Esophagus squamous epithelium (tissue), 5 donors: ENCODE measurements around the gene ST7. TPM values are rescaled to one million over a fixed set of nuclear protein-coding genes. Genes with fewer than 3 reads are reported as not detected.
A peak's percentile ranks its signal among the peaks of the same experiment; 100 is the strongest.

Source experiments
- DNase-seq: peaks from one replicate; lab custom pipeline; 2025; lab: John Stamatoyannopoulos, UW
- H3K27ac ChIP-seq, 4 donors: fragments of 200-600 bp; sonication (generic); one replicate each; pipeline ENCODE4 v1.5.1; 2016 to 2019; ENCODE audit warnings: mild to moderate bottlenecking in 1 of 4
- H3K27me3 ChIP-seq, 4 donors: fragments of 200-600 bp; sonication (generic); 1 replicate in 3 of 4; 2 replicates in 1 of 4; pipeline versions ENCODE4 v1.5.1 to v1.6.0; 2017 to 2021; ENCODE audit warnings: antibody characterized with exemption in 1 of 4
- H3K36me3 ChIP-seq, 3 donors: fragments of 200-600 bp; sonication (generic); one replicate each; pipeline ENCODE4 v1.5.1; 2016 to 2019
- H3K4me1 ChIP-seq, 3 donors: fragments of 200-600 bp; sonication (generic); one replicate each; pipeline ENCODE4 v1.5.1; 2017 to 2019
- H3K4me3 ChIP-seq, 4 donors: fragments of 200-600 bp; sonication (generic); 1 replicate in 3 of 4; 2 replicates in 1 of 4; pipeline ENCODE4 v1.5.1; 2016 to 2019; ENCODE audit warnings: mild to moderate bottlenecking in 2 of 4, moderate library complexity in 1 of 4
- H3K9me3 ChIP-seq, 3 donors: fragments of 200-600 bp; sonication (generic); one replicate each; pipeline ENCODE4 v1.5.1; 2016 to 2019
- CTCF ChIP-seq, 6 experiments: fragments of 450-650 bp in 4 of 6; fragments of 200-600 bp in 2 of 6; sonication (generic) in 2 of 6; IDR thresholded peaks; one replicate each; pipeline ENCODE4 v1.5.1; 2016 to 2019; ENCODE audit warnings: antibody characterized with exemption in 6 of 6, mild to moderate bottlenecking in 4 of 6, moderate library complexity in 4 of 6
- POLR2A ChIP-seq, 4 donors: fragments of 450-650 bp; IDR thresholded peaks; one replicate each; pipeline ENCODE4 v1.6.1; 2017; ENCODE audit warnings: antibody characterized with exemption in 4 of 4, mild to moderate bottlenecking in 4 of 4, moderate library complexity in 3 of 4
- WGBS, 2 donors: methylation state at CpG; one replicate each; pipeline ENCODE4 v1.1.5; 2018; 5-methylcytosine and 5-hydroxymethylcytosine counted together
- intact Hi-C: fragments of 100-400 bp; cut with DNase I; formaldehyde crosslinking; loops from one replicate; pipeline ENCODE4 v1.15.0; 2022
- total RNA-seq, 4 donors: library from RNA; depleted of rRNA; stranded (reverse); fragments of >200 nt; gene quantifications; one replicate each; pipeline ENCODE4 v1.1.0, GENCODE V29; 2016
- donor health status: DM: yes; HTN: yes; CAD: no.

ST7 gene
- total RNA-seq, 4 donors from 2014 or later, result 12.9 to 18.0 (median 15.3) TPM

- no peak for DNase-seq
- intact Hi-C loops, result no loop called here
- TF ChIP-seq CTCF (IDR thresholded peaks at IDR 0.05), result no peak
- no peak for TF ChIP-seq POLR2A (IDR thresholded peaks at IDR 0.05)
- Histone ChIP-seq H3K4me3 (no peak overlapping the region), H3K4me1 (no peaks in the 10 kb centered on the region), H3K27ac (no peak overlapping the region), H3K36me3 (peaks cover 0 to 3% (median 0%) of the 10 kb centered on the region in 3 donors), H3K9me3 (no peaks in the 10 kb centered on the region), H3K27me3 (no peaks in the 10 kb centered on the region)
- WGBS, 2 donors, result 86 to 89% methylated on average over 1 of the region's 1 CpG
Observed at GRCh38 chr7:116978006-116978405, 24.7 kb downstream of the ST7 start.

DNA sequence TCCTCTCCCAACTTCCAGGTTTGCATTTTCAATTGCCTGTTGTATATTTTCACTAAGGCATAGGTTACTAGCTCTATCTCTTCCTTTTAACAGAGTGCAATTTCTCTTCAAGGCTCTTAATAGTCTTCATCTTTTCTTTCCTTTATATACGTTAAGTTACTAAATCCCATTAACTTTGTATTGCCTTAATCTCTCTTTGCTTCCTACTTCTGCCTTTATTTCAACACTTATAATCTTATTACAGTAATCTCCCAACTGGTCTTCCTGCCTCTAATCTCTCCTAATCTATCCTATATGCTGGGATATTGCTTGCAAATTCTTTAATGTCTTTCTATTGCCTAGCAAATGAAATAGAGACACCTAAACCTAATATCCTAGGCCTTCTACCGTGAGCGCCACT is 26.1 kb downstream of the ST7 start:
- intact Hi-C loops, result no loop called here
- no peak for TF ChIP-seq CTCF (IDR thresholded peaks at IDR 0.05)
- TF ChIP-seq POLR2A (IDR thresholded peaks at IDR 0.05), result no peak
- Histone ChIP-seq H3K4me3 (no peak overlapping the region), H3K36me3 (no peaks in the 10 kb centered on the region), H3K27me3 (no peaks in the 10 kb centered on the region), H3K4me1 (no peaks in the 10 kb centered on the region), H3K27ac (no peak overlapping the region), H3K9me3 (no peaks in the 10 kb centered on the region)
- DNase-seq, result no peak
- WGBS, 2 donors, result 82 to 88% methylated on average over 3 of the region's 3 CpGs

DNA sequence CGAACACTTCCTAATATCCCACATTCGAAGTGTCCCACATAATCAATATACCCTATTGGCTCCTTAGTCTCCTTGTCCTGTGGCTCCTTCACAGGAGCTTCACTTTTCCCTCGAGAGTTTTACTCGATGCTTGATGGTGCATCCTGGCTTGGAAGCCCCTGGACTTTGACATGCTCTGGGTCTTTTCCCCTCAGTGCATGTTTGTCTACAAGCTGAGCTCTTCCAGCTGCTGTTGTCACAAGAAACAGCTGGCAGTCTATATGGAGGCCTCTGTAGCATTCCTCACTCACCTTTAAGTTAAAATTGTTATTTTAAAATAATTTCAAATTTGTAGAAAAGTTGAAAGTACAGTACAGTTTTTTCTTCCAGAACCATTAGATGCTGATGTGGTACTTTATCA is 27.1 kb downstream of the ST7 start:
- Histone ChIP-seq H3K9me3 (no peaks in the 10 kb centered on the region), H3K4me1 (no peaks in the 10 kb centered on the region), H3K27me3 (no peaks in the 10 kb centered on the region), H3K4me3 (no peak overlapping the region), H3K36me3 (no peaks in the 10 kb centered on the region), H3K27ac (no peak overlapping the region)
- 59 to 72% methylated on average over 4 of the region's 4 CpGs for WGBS, 2 donors
- DNase-seq, result no peak
- TF ChIP-seq CTCF (IDR thresholded peaks at IDR 0.05) (no peak), POLR2A (IDR thresholded peaks at IDR 0.05) (no peak)
- intact Hi-C loops, result no loop called here

DNA sequence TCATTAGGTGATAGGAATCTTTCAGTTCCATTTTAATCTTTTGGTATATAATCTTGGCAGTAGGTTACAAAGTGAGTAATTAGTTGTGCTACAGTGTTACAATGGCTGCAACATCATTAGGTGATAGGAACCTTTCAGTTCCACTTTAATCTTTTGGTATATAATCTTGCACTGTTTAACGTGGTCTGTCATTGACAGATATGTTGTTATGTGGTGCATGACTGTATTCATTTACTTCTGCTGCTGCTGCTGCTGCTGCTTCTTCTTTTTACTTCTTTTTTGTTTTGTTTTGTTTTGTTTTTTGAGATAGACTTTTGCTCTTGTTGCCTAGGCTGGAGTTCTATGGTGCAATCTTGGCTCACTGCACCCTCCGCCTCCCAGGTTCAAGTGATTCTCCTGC is 28.6 kb downstream of the ST7 start:
- TF ChIP-seq CTCF (IDR thresholded peaks at IDR 0.05) (no peak), POLR2A (IDR thresholded peaks at IDR 0.05) (no peak)
- 56 to 59% methylated on average over 2 of the region's 2 CpGs for WGBS, 2 donors
- no peak for DNase-seq
- Histone ChIP-seq H3K4me1 (no peaks in the 10 kb centered on the region), H3K27me3 (no peaks in the 10 kb centered on the region), H3K9me3 (no peaks in the 10 kb centered on the region), H3K36me3 (no peaks in the 10 kb centered on the region), H3K27ac (no peak overlapping the region), H3K4me3 (no peak overlapping the region)
- intact Hi-C loops, result no loop called here

DNA sequence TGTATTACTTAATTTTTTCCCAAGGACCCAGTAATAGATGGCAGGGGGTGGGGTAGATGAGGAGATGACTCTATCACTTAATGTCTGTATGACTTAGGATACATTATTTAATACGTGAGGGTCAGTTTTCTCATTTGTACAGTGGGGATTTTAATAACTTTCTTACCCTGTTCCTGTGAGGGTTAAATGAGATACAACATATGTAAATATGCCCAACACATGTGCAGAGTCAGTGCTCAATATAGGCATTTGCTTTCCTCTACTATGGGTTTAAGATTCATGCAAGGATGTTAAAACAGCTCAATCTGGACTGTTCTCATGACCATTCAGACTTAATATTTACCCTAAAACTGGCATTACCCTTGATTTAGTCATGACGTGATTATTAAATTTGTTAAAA is 31.2 kb downstream of the ST7 start:
- intact Hi-C loops, result no loop called here

DNA sequence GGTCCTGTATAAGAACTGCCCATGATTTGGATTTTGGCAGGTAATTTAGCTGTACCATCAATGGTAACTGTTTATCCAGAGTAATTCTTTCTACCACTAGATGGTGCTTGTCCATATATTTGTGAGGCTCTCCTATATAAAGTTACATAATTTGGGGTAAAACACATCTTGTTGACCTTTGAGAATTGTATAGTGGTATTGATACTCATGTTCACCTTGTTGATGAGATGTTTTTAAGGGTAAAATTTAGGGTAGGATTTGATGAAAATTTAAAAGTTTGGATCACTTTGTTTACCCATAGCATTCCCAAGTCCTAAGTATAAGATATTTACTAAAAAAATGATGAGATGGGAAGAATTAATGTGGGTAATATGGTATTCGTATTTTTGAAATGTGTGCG is 31.6 kb downstream of the ST7 start:
- Histone ChIP-seq H3K36me3 (no peaks in the 10 kb centered on the region), H3K27ac (no peak overlapping the region), H3K9me3 (no peaks in the 10 kb centered on the region), H3K27me3 (no peaks in the 10 kb centered on the region), H3K4me3 (no peak overlapping the region), H3K4me1 (no peaks in the 10 kb centered on the region)
- no peak for DNase-seq
- intact Hi-C loops, result loop anchor here (5.0 kb wide), 1 partner anchor 132 kb away; no protein-coding TSS in a partner anchor
- 67 to 74% methylated on average over 2 of the region's 2 CpGs for WGBS, 2 donors
- TF ChIP-seq CTCF (IDR thresholded peaks at IDR 0.05), result peak; percentile 29 to 68 (median 55)
- no peak for TF ChIP-seq POLR2A (IDR thresholded peaks at IDR 0.05)

More for the DNA sequence above, 31.2 kb downstream of the ST7 start:
- WGBS, 2 donors, result 48 to 57% methylated on average over 2 of the region's 2 CpGs
- Histone ChIP-seq H3K27me3 (no peaks in the 10 kb centered on the region), H3K36me3 (no peaks in the 10 kb centered on the region), H3K4me3 (no peak overlapping the region), H3K9me3 (no peaks in the 10 kb centered on the region), H3K27ac (no peak overlapping the region), H3K4me1 (no peaks in the 10 kb centered on the region)
- TF ChIP-seq POLR2A (IDR thresholded peaks at IDR 0.05), result no peak
- DNase-seq, result no peak
